ENCODE measurements around the gene ZFY. TPM values are rescaled to one million over a fixed set of nuclear protein-coding genes. Genes with fewer than 3 reads are reported as not detected.

ZFY gene
- polyA plus RNA-seq, 2 donors: 4.0 TPM; not detected in 1

DNA sequence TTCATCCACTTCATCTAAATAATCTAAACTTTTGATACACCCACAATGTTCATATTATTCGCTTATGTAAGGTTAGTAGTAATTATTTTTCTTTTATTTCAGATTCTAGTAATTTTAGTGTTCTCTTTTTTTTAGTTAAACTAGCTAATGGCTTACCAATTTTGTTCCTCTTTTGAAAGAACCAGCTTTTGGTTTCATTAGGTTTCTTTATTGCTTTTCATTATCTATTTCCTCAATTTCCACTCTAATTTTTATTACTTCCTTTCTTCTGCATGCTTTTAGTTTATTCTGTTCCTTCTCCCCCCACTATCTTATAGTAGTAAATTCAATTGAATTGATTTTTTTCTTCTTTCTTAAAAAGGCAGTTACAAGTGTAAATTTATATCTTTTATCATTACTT, 90.2 kb downstream of the ZFY start:
- Histone ChIP-seq H3K27ac (ENCODE audit: low read depth in 2 of 2, low read length in 1 of 2) (no peak overlapping the region), H3K4me3 (ENCODE audit: low read depth in 1 of 2, low read length in 2 of 2) (no peak overlapping the region), H3K27me3 (ENCODE audit: control insufficient read depth in 1 of 2, insufficient read depth in 2 of 2, low read length in 2 of 2) (no peaks in the 10 kb centered on the region), H3K36me3 (ENCODE audit: control insufficient read depth in 2 of 2, insufficient read depth in 2 of 2, low read length in 1 of 2) (no peaks in the 10 kb centered on the region), H3K9me3 (ENCODE audit: control insufficient read depth in 2 of 2, insufficient read depth in 1 of 2, low read depth in 1 of 2, low read length in 1 of 2) (no peaks in the 10 kb centered on the region), H3K4me1 (ENCODE audit: control insufficient read depth in 2 of 2, insufficient read depth in 2 of 2, low read length in 1 of 2) (no peaks in the 10 kb centered on the region)
- 100% methylated on average over 1 of the region's 1 CpG for WGBS, 2 donors

Other genes with a start within 250 kb of the ZFY start
- gene SRY, start 147.7 kb upstream of the ZFY start, polyA plus RNA-seq: under 1 TPM in 1 of 2 donors, not detected in 1; 0.92 TPM
- gene RPS4Y1, start 93.8 kb upstream of the ZFY start, polyA plus RNA-seq: 100 to 1,000 TPM in 1 of 2 donors, under 1 TPM in 1; 0.13 to 291 TPM

Data from esophagus (tissue), 2 donors.